Measurements from ENCODE around the gene RHOG. TPM values are rescaled to one million over a fixed set of nuclear protein-coding genes. Genes with fewer than 3 reads are reported as not detected.

Gene RHOG
- total RNA-seq, 1 experiment from 2014 or later = 33.6 TPM

- no peaks in the 10 kb centered on the region for H3K27me3 Mint-ChIP-seq (ENCODE audit: low read depth)
- H3K36me3 Mint-ChIP-seq = no peaks in the 10 kb centered on the region
- ChIA-PET POLR2A (interaction anchor here (1.0 kb wide), 1 partner anchor 8 kb away, joined by 3 read pairs; no protein-coding TSS in a partner anchor), CTCF (interaction anchor here (0.6 to 5.1 kb wide), 6 partner anchors 9 to 197 kb away, joined by 3 to 38 read pairs (median 6); partner anchors contain the start of genes RHOG and STIM1)
- no peaks in the 10 kb centered on the region for H3K9me3 Mint-ChIP-seq
- H3K27ac Mint-ChIP-seq = no peak overlapping the region
- TF ChIP-seq, protein P1, sequence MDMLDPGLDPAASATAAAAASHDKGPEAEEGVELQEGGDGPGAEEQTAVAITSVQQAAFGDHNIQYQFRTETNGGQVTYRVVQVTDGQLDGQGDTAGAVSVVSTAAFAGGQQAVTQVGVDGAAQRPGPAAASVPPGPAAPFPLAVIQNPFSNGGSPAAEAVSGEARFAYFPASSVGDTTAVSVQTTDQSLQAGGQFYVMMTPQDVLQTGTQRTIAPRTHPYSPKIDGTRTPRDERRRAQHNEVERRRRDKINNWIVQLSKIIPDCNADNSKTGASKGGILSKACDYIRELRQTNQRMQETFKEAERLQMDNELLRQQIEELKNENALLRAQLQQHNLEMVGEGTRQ (CRISPR knock-in tag; IDR thresholded peaks at IDR 0.05) = no peak
- TF ChIP-seq RORB (CRISPR knock-in tag; IDR thresholded peaks at IDR 0.05) (no peak), ZNF138 (CRISPR knock-in tag; conservative IDR thresholded peaks at IDR 0.05) (no peak), ESRRA (CRISPR knock-in tag; IDR thresholded peaks at IDR 0.05; ENCODE audit: borderline replicate concordance) (no peak), ZNF219 (CRISPR knock-in tag; IDR thresholded peaks at IDR 0.05; ENCODE audit: borderline replicate concordance) (no peak)
- TF ChIP-seq, protein P2, sequence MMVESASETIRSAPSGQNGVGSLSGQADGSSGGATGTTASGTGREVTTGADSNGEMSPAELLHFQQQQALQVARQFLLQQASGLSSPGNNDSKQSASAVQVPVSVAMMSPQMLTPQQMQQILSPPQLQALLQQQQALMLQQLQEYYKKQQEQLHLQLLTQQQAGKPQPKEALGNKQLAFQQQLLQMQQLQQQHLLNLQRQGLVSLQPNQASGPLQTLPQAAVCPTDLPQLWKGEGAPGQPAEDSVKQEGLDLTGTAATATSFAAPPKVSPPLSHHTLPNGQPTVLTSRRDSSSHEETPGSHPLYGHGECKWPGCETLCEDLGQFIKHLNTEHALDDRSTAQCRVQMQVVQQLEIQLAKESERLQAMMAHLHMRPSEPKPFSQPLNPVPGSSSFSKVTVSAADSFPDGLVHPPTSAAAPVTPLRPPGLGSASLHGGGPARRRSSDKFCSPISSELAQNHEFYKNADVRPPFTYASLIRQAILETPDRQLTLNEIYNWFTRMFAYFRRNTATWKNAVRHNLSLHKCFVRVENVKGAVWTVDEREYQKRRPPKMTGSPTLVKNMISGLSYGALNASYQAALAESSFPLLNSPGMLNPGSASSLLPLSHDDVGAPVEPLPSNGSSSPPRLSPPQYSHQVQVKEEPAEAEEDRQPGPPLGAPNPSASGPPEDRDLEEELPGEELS (CRISPR knock-in tag; IDR thresholded peaks at IDR 0.05) = no peak
- peaks cover 16% of the 10 kb centered on the region for H3K4me1 Mint-ChIP-seq
- ATAC-seq (no peak), DNase-seq (ENCODE audit: low spot score) (no peak)
- no peak overlapping the region for H3K4me3 Mint-ChIP-seq
These were observed 35.9 kb upstream of the RHOG start for GRCh38 chr11:3876613-3877012.

DNA sequence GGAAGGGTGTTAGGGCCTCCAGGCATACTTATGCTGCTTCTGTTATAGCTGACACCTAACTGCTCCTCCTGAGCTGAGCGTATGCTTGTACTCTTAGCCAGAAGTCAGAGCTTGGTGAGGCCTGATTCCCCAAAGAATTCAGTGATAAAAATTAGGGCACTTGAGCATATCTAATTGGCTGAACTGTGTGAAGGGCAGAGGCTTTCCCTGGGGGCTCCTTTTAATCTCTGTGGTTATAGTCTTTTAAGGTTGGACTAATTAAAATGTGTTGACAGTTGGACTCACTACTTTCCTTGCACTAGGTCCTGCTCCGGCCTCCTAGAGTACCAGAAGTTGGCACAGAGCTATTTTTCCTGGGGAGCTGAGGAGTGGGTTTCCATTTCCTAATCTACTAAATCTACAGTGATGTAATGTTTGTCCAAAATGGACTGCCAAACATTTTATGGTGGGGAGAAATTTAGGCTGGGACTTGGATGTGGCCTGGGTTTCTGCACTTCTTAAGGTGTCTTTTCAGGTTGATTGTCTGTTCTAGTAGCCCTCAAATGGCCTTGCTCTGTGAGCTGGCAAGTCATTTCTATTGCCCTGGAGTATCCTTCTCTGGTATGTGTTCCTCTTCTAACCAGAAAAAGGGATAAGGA lies 33.1 kb upstream of the RHOG start:
- no peaks in the 10 kb centered on the region for H3K36me3 Mint-ChIP-seq
- no peak overlapping the region for H3K4me3 Mint-ChIP-seq
- H3K27ac Mint-ChIP-seq = no peak overlapping the region
- POLR2A ChIA-PET = no interaction called here
- TF ChIP-seq, protein P3, sequence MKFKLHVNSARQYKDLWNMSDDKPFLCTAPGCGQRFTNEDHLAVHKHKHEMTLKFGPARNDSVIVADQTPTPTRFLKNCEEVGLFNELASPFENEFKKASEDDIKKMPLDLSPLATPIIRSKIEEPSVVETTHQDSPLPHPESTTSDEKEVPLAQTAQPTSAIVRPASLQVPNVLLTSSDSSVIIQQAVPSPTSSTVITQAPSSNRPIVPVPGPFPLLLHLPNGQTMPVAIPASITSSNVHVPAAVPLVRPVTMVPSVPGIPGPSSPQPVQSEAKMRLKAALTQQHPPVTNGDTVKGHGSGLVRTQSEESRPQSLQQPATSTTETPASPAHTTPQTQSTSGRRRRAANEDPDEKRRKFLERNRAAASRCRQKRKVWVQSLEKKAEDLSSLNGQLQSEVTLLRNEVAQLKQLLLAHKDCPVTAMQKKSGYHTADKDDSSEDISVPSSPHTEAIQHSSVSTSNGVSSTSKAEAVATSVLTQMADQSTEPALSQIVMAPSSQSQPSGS (CRISPR knock-in tag; IDR thresholded peaks at IDR 0.05; ENCODE audit: borderline replicate concordance, low read depth) = no peak
- no peak for TF ChIP-seq CBFB (CRISPR knock-in tag; IDR thresholded peaks at IDR 0.05; ENCODE audit: low read depth)
- no peak for TF ChIP-seq AR (CRISPR knock-in tag; IDR thresholded peaks at IDR 0.05)
- TF ChIP-seq, protein P4, sequence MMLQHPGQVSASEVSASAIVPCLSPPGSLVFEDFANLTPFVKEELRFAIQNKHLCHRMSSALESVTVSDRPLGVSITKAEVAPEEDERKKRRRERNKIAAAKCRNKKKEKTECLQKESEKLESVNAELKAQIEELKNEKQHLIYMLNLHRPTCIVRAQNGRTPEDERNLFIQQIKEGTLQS (CRISPR knock-in tag; conservative IDR thresholded peaks at IDR 0.05) = no peak
- TF ChIP-seq FOXK1 (CRISPR knock-in tag; IDR thresholded peaks at IDR 0.05) = no peak
- no peak for TF ChIP-seq HMGXB4 (CRISPR knock-in tag; IDR thresholded peaks at IDR 0.05)
- no peak for TF ChIP-seq GRHL2 (CRISPR knock-in tag; IDR thresholded peaks at IDR 0.05; ENCODE audit: insufficient replicate concordance, severe bottlenecking)
- TF ChIP-seq MAX (CRISPR knock-in tag; IDR thresholded peaks at IDR 0.05) = no peak
- TF ChIP-seq, protein P5, sequence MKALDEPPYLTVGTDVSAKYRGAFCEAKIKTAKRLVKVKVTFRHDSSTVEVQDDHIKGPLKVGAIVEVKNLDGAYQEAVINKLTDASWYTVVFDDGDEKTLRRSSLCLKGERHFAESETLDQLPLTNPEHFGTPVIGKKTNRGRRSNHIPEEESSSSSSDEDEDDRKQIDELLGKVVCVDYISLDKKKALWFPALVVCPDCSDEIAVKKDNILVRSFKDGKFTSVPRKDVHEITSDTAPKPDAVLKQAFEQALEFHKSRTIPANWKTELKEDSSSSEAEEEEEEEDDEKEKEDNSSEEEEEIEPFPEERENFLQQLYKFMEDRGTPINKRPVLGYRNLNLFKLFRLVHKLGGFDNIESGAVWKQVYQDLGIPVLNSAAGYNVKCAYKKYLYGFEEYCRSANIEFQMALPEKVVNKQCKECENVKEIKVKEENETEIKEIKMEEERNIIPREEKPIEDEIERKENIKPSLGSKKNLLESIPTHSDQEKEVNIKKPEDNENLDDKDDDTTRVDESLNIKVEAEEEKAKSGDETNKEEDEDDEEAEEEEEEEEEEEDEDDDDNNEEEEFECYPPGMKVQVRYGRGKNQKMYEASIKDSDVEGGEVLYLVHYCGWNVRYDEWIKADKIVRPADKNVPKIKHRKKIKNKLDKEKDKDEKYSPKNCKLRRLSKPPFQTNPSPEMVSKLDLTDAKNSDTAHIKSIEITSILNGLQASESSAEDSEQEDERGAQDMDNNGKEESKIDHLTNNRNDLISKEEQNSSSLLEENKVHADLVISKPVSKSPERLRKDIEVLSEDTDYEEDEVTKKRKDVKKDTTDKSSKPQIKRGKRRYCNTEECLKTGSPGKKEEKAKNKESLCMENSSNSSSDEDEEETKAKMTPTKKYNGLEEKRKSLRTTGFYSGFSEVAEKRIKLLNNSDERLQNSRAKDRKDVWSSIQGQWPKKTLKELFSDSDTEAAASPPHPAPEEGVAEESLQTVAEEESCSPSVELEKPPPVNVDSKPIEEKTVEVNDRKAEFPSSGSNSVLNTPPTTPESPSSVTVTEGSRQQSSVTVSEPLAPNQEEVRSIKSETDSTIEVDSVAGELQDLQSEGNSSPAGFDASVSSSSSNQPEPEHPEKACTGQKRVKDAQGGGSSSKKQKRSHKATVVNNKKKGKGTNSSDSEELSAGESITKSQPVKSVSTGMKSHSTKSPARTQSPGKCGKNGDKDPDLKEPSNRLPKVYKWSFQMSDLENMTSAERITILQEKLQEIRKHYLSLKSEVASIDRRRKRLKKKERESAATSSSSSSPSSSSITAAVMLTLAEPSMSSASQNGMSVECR (CRISPR knock-in tag; IDR thresholded peaks at IDR 0.05; ENCODE audit: borderline replicate concordance) = no peak
- peaks cover 16% of the 10 kb centered on the region for H3K4me1 Mint-ChIP-seq
- CTCF ChIA-PET = interaction anchor here (1.0 to 5.1 kb wide), 4 partner anchors 19 to 48 kb away, joined by 3 to 38 read pairs (median 4); partner anchors contain the start of gene STIM1
- no peak for DNase-seq (ENCODE audit: low spot score)
- H3K27me3 Mint-ChIP-seq (ENCODE audit: low read depth) = no peaks in the 10 kb centered on the region
- no peak for ATAC-seq
- no peaks in the 10 kb centered on the region for H3K9me3 Mint-ChIP-seq
